Upper lobe of left lung (tissue), 6 donors: ENCODE data around the gene RABL2B. TPM values are rescaled to one million over a fixed set of nuclear protein-coding genes. Genes with fewer than 3 reads are reported as not detected.

Source experiments
- ATAC-seq, 2 donors: fragments of 200-7000 bp; cut with Tn5 transposase; one replicate each; pipeline ENCODE4 v1.9.1; 2022; ENCODE audit warnings: mild to moderate bottlenecking in 2 of 2, moderate library complexity in 2 of 2; ENCODE audit not compliant: low FRiP score in 2 of 2
- DNase-seq, 2 donors: peaks; one replicate each; pipeline ENCODE4 v3.0.0-alpha.2; 2019 to 2020
- H3K27ac ChIP-seq, 4 donors: fragments of 200-600 bp; sonication (generic); one replicate each; pipeline ENCODE4 v1.5.1; 2016 to 2019
- H3K27me3 ChIP-seq, 4 donors: fragments of 200-600 bp; sonication (generic); one replicate each; pipeline ENCODE4 v1.5.1; 2017 to 2019
- H3K36me3 ChIP-seq, 4 donors: fragments of 200-600 bp; sonication (generic); one replicate each; pipeline ENCODE4 v1.5.1; 2016 to 2019
- H3K4me1 ChIP-seq, 4 donors: fragments of 200-600 bp; sonication (generic); one replicate each; pipeline ENCODE4 v1.5.1; 2018 to 2019
- H3K4me3 ChIP-seq, 4 donors: fragments of 200-600 bp; sonication (generic); one replicate each; pipeline ENCODE4 v1.5.1; 2017 to 2019; ENCODE audit warnings: mild to moderate bottlenecking in 2 of 4, moderate library complexity in 1 of 4
- H3K9me3 ChIP-seq, 4 donors: fragments of 200-600 bp; sonication (generic); one replicate each; pipeline ENCODE4 v1.5.1; 2018 to 2019
- EP300 ChIP-seq, 4 donors: sonication (generic); formaldehyde crosslinking; IDR thresholded peaks; one replicate each; pipeline ENCODE4 v1.5.1; 2017; ENCODE audit warnings: antibody characterized with exemption in 4 of 4, control low read depth in 2 of 4
- POLR2A ChIP-seq, 4 donors: fragments of 450-650 bp; IDR thresholded peaks; one replicate each; pipeline ENCODE4 v1.5.1; 2016 to 2017; ENCODE audit warnings: antibody characterized with exemption in 4 of 4, mild to moderate bottlenecking in 2 of 4
- POLR2AphosphoS5 ChIP-seq, 2 donors: sonication (generic); formaldehyde crosslinking; IDR thresholded peaks; one replicate each; pipeline ENCODE4 v1.5.1; 2017; ENCODE audit warnings: antibody characterized with exemption in 2 of 2
- WGBS, 2 donors: methylation state at CpG; one replicate each; pipeline ENCODE4 v1.1.5; 2017 to 2018; 5-methylcytosine and 5-hydroxymethylcytosine counted together
- total RNA-seq, 6 donors: library from RNA; depleted of rRNA in 4 of 6; stranded (reverse); fragments of >200 nt in 4 of 6; gene quantifications; one replicate each; pipeline versions ENCODE4 v1.1.0 to v1.2.1, GENCODE V29; 2016 to 2021
- TF ChIP-seq, protein P1 (sequence below), 6 experiments: fragments of 450-650 bp in 4 of 6; fragments of 200-600 bp in 2 of 6; sonication (generic) in 2 of 6; IDR thresholded peaks; one replicate each; pipeline ENCODE4 v1.5.1; 2016 to 2019; ENCODE audit warnings: antibody characterized with exemption in 6 of 6
- donor health status: DM: no; HTN: no; CAD: no; lungs with moderate emphysema.
- donor health status: DM: no; HTN: yes; CAD: no; lungs with severe emphysema.

The RABL2B gene
- total RNA-seq, 6 donors from 2014 or later, result 24.9 to 74.4 (median 38.1) TPM

DNA sequence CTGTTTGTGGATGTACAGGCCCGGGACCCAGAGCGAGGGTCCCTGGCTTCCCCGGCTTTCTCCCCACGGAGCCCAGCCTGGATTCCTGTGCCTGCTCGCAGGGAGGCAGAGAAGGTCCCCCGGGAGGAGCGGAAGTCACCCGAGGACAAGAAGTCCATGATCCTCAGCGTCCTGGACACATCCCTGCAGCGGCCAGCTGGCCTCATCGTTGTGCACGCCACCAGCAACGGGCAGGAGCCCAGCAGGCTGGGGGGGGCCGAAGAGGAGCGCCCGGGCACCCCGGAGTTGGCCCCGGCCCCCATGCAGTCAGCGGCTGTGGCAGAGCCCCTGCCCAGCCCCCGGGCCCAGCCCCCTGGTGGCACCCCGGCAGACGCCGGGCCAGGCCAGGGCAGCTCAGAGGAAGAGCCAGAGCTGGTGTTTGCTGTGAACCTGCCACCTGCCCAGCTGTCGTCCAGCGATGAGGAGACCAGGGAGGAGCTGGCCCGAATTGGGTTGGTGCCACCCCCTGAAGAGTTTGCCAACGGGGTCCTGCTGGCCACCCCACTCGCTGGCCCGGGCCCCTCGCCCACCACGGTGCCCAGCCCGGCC lies 62.1 kb downstream of the RABL2B start:
- Histone ChIP-seq H3K36me3 (peaks cover 0 to 72% (median 10%) of the 10 kb centered on the region in 4 donors), H3K4me3 (no peak overlapping the region), H3K27ac (no peak overlapping the region), H3K27me3 (no peaks in the 10 kb centered on the region), H3K9me3 (no peaks in the 10 kb centered on the region), H3K4me1 (peaks cover under 1 to 24% (median 11%) of the 10 kb centered on the region in 4 donors)
- 70 to 83% methylated on average over 5 to 25 of the region's 32 CpGs for WGBS, 2 donors
- ATAC-seq (no peak), DNase-seq (peak in 1 of 2 donors; percentile 75)
- TF ChIP-seq EP300 (IDR thresholded peaks at IDR 0.05) (no peak), POLR2A (IDR thresholded peaks at IDR 0.05) (no peak), POLR2AphosphoS5 (IDR thresholded peaks at IDR 0.05) (no peak)
- TF ChIP-seq, protein P1, sequence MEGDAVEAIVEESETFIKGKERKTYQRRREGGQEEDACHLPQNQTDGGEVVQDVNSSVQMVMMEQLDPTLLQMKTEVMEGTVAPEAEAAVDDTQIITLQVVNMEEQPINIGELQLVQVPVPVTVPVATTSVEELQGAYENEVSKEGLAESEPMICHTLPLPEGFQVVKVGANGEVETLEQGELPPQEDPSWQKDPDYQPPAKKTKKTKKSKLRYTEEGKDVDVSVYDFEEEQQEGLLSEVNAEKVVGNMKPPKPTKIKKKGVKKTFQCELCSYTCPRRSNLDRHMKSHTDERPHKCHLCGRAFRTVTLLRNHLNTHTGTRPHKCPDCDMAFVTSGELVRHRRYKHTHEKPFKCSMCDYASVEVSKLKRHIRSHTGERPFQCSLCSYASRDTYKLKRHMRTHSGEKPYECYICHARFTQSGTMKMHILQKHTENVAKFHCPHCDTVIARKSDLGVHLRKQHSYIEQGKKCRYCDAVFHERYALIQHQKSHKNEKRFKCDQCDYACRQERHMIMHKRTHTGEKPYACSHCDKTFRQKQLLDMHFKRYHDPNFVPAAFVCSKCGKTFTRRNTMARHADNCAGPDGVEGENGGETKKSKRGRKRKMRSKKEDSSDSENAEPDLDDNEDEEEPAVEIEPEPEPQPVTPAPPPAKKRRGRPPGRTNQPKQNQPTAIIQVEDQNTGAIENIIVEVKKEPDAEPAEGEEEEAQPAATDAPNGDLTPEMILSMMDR (IDR thresholded peaks at IDR 0.05), result no peak

DNA sequence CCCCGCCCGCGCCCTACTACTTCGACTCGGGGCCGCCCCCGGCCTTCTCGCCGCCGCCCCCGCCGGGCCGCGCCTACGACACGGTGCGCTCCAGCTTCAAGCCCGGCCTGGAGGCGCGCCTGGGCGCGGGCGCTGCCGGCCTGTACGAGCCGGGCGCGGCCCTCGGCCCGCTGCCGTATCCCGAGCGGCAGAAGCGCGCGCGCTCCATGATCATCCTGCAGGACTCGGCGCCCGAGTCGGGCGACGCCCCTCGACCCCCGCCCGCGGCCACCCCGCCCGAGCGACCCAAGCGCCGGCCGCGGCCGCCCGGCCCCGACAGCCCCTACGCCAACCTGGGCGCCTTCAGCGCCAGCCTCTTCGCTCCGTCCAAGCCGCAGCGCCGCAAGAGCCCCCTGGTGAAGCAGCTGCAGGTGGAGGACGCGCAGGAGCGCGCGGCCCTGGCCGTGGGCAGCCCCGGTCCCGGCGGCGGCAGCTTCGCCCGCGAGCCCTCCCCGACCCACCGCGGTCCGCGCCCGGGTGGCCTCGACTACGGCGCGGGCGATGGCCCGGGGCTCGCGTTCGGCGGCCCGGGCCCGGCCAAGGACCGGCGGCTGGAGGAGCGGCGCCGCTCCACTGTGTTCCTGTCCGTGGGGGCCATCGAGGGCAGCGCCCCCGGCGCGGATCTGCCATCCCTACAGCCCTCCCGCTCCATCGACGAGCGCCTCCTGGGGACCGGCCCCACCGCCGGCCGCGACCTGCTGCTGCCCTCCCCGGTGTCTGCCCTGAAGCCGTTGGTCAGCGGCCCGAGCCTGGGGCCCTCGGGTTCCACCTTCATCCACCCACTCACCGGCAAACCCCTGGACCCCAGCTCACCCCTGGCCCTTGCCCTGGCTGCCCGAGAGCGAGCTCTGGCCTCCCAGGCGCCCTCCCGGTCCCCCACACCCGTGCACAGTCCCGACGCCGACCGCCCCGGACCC lies 62.9 kb downstream of the RABL2B start:
- H3K4me1 ChIP-seq, result peaks cover 0 to 19% (median 11%) of the 10 kb centered on the region in 4 donors
- H3K9me3 ChIP-seq, result no peaks in the 10 kb centered on the region
- H3K27ac ChIP-seq, result no peak overlapping the region
- ATAC-seq, result no peak
- no peaks in the 10 kb centered on the region for H3K27me3 ChIP-seq
- 83 to 87% methylated on average over 81 to 83 of the region's 132 CpGs for WGBS, 2 donors
- TF ChIP-seq POLR2A (IDR thresholded peaks at IDR 0.05), result no peak
- TF ChIP-seq, protein P1 (IDR thresholded peaks at IDR 0.05), result no peak
- no peak for TF ChIP-seq POLR2AphosphoS5 (IDR thresholded peaks at IDR 0.05)
- no peak for TF ChIP-seq EP300 (IDR thresholded peaks at IDR 0.05)
- no peak overlapping the region for H3K4me3 ChIP-seq
- DNase-seq, result peak in 1 of 2 donors; percentile 82
- H3K36me3 ChIP-seq, result peaks cover 0 to 70% (median 6%) of the 10 kb centered on the region in 4 donors

GRCh38 chr22:50719814-50720300 lies 63.6 kb downstream of the RABL2B start:
- Histone ChIP-seq H3K27me3 (no peaks in the 10 kb centered on the region), H3K36me3 (peaks cover 0 to 68% (median 5%) of the 10 kb centered on the region in 4 donors), H3K4me1 (peaks cover 0 to 19% (median 9%) of the 10 kb centered on the region in 4 donors), H3K4me3 (no peak overlapping the region), H3K9me3 (no peaks in the 10 kb centered on the region), H3K27ac (no peak overlapping the region)
- ATAC-seq (no peak), DNase-seq (peak in 1 of 2 donors; percentile 67)
- 67 to 68% methylated on average over 22 to 40 of the region's 40 CpGs for WGBS, 2 donors
- TF ChIP-seq POLR2AphosphoS5 (IDR thresholded peaks at IDR 0.05) (no peak), POLR2A (IDR thresholded peaks at IDR 0.05) (no peak), EP300 (IDR thresholded peaks at IDR 0.05) (no peak)
- TF ChIP-seq, protein P1 (IDR thresholded peaks at IDR 0.05), result no peak

DNA sequence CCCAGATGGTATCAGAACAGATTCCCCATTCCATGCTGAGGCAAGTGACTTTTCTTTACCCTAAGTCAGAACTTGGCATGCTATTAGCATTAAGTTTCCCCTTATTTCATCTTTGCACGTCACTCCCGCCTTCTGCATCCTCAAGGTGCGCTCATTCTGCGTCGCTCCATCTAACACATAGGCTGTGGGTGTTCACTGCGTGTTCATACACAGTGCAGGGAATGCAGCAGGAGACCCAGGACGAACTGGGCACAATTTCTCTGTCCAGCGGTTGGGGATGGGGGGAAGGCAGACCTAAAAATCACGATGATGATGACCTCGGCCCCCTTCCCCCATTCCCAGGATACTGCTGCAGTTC lies 65.1 kb downstream of the RABL2B start:
- Histone ChIP-seq H3K9me3 (no peaks in the 10 kb centered on the region), H3K36me3 (peaks cover 0 to 63% (median 5%) of the 10 kb centered on the region in 4 donors), H3K4me1 (peaks cover 5 to 26% (median 10%) of the 10 kb centered on the region in 4 donors), H3K27ac (no peak overlapping the region), H3K27me3 (no peaks in the 10 kb centered on the region), H3K4me3 (no peak overlapping the region)
- DNase-seq (no peak), ATAC-seq (no peak)
- WGBS, 2 donors, result 93% methylated on average over 9 to 10 of the region's 10 CpGs
- TF ChIP-seq POLR2AphosphoS5 (IDR thresholded peaks at IDR 0.05) (no peak), POLR2A (IDR thresholded peaks at IDR 0.05) (no peak), EP300 (IDR thresholded peaks at IDR 0.05) (no peak)
- TF ChIP-seq, protein P1 (IDR thresholded peaks at IDR 0.05), result no peak
